Hematopoietic multipotent progenitor cell treated with erythropoietin and hydrocortisone succinate and interleukin-3 and kit ligand, for 15 days (in vitro differentiated cells): ENCODE results near the gene SLC35A5.

Source experiments
- DNase-seq: peaks from one replicate; pipeline ENCODE4 v3.0.0-alpha.2; 2015; ENCODE audit warnings: low spot score

Gene SLC35A5

DNA sequence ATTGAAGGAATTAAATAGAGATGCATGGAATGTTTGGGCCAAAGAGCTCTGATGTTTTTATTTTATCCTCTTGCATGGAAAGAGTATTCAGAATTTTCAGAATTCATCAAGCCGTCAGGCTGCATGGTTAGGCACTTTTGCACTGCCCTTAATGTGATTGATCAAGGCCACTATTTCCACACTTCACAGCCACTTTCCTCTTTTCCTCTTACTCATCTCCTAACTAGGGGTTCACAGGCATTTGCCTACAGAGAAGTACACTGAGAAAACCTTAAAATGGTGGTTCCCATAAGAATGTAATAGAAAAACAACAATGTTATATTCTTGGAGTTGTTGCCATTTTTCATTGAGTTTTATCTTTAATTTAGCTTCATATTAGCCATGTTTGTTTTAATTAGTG is 10.9 kb downstream of the SLC35A5 start:
- DNase-seq, result no peak

DNA sequence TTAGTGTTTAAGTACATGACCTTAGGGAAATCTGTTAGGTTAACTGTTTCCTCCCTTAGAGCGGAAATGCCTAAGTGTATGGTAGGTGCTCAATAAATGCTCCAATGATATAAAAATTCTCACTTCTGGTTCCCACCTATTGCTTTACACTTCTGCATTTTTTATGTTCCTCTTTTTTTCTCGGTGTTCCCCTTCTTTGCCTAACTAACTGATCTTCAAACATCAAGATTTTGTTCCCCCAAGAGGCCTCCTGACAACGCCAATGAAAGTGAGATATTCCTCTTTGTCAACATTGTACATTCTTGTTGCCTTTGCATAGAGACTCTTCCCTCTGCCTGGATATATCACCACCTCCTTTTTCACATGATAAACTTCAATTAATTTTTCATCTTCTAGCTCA is 17.4 kb downstream of the SLC35A5 start:
- no peak for DNase-seq

DNA sequence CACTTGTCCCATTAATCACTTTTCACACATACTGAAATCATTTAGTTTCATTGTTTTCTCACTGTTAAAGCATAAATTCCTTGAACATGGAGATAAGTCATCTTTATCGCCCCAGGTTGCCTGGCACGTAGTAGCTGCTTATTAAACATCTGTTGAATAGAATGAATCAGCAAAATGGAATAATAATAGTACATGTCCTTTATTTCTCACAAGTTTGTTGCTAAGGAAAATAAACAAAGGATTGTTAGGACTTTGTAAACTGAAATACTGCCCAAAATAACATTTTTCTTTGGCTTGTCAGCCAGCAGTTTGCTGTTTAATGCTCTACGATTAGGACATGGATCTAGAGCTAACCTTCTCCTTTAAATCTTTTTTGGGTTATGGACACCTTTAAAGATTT is 17.9 kb downstream of the SLC35A5 start:
- no peak for DNase-seq

DNA sequence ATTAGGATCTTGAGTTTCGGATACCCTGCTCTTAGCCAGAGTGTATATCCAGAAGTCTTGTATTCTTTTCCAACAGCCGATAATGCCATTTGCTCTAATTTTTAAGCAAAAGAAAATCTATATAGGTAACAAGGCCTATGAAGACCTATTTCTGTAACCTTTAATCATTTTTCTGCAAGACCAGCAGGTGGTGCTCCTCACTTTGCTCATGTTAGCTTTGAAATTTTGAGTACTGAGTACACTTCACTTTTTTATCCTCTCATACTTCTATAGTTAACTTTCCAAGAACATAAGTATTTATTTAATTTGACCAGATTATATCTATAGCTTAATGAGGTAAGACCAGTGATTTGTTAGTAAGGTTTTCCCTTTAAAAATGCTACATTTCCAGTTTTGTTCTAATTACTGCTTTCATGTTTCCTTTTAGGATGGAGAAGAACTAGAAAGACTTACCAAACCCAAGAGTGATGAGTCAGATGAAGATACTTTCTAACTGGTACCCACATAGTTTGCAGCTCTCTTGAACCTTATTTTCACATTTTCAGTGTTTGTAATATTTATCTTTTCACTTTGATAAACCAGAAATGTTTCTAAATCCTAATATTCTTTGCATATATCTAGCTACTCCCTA is 20.5 kb downstream of the SLC35A5 start:
- DNase-seq, result peak; percentile 33

DNA sequence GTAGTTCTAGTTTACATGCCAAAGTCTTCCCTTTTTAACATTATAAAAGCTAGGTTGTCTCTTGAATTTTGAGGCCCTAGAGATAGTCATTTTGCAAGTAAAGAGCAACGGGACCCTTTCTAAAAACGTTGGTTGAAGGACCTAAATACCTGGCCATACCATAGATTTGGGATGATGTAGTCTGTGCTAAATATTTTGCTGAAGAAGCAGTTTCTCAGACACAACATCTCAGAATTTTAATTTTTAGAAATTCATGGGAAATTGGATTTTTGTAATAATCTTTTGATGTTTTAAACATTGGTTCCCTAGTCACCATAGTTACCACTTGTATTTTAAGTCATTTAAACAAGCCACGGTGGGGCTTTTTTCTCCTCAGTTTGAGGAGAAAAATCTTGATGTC is 21.3 kb downstream of the SLC35A5 start:
- DNase-seq, result no peak

DNA sequence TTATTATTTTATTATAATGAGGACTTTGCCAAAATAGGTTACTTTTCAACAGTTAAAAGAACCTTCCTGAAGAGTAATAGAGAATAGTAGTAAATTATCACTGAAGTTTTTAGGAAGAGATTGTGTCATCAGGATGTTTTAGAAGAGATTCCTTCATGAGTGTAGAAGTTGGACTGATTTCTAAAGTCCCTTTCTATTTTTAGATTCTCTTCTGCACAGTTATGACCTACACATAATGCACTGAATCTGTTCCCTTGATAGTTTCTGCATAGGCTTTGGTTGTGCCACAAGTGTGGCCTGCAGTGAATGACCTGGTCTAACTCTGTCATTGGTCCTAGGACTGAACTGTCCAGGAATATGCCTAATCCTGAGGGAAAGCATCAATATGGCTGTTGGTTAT is 23.9 kb downstream of the SLC35A5 start:
- no peak for DNase-seq

DNA sequence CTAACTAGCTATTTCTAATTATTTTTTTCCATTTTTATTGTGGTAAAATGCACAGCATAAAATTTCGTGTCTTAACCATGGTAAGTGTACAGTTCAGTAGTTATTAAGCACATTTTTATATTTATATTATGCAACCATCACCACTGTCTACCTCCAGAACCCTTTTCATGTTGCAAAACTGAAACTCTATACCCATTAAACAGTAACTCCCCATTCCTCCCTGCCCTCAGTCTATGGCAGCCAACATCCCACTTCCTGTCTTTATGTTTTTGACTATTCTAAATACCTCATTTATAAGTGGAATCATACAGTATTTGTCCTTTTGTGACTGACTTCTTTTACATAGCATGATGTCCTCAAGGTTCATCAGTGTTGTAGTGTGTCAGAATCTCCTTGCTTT is 25.5 kb downstream of the SLC35A5 start:
- no peak for DNase-seq

DNA sequence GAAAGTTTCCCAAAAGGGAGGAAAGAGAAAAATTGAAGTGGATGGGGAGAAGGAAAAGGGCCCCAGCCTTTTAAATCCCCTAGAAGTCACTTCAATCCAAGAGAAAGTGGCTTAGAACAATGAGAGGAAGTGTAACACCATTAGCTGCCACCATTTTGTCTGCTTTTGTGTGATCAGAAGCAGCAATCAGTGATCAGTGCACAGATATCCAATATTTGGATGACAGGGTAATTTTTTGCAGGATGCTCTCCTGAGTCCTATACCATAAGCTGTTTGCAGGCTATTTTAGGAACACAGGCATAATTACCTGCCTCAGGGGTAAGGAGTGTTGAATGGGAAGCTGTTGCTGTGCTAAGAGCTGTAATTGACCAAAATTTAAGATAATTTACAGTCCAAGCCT is 31.4 kb downstream of the SLC35A5 start:
- DNase-seq, result no peak

DNA sequence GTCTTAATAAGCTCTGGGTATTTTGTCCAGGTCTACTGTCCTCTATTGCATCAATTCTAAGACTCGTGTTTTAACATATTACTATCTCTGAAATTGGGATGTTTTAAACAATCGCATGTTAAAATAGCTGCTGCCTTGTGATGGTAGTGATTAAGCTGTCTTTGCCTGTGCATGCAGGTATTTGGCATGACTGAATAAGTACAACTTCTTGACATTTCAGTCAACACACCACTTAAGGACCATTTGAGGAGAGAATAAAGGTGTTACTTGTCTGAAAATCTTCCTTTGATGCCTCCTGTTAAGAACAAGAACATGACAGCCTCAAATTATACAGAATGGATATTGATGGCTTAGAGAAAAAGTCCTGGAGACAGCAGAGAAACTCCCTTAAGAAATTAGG is 33.0 kb downstream of the SLC35A5 start:
- DNase-seq, result no peak

DNA sequence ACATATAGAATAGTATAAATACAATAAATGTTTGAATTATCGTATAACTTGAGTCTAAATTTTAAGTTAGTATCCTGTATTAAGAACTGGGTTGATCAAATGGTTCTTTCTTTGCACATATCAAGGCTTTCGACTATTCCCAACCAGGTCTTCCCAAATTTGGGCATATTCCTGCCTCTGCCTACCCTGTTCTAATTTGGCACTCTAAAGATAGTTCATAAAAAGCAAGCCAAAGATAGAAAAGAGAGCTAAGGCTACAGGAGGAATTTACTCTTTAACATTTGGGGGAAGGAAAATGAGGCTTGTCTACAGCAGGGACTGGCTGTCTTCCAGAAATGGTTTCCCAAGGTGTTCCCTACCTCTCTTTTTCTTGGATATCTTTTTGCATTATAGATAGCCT is 36.1 kb downstream of the SLC35A5 start:
- DNase-seq, result no peak

DNA sequence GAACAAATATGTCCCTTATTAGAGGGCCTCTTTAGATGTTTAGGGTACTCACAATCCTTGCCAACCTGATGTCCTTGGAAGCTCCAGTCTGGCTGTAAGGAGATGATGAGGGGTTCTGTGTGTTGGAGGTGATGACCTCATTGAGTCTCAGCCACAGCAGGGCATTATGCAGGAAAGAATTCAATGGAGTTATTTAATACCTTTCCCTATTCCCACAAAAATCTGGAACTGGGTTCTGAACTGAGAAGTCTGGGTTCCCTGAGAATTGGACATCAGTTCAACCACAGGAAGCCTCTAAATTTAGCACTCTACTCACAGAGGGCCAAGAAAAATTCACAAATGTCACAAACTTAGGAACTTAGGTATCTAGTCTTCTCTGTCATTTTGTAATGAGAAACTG is 36.9 kb downstream of the SLC35A5 start:
- DNase-seq, result no peak

DNA sequence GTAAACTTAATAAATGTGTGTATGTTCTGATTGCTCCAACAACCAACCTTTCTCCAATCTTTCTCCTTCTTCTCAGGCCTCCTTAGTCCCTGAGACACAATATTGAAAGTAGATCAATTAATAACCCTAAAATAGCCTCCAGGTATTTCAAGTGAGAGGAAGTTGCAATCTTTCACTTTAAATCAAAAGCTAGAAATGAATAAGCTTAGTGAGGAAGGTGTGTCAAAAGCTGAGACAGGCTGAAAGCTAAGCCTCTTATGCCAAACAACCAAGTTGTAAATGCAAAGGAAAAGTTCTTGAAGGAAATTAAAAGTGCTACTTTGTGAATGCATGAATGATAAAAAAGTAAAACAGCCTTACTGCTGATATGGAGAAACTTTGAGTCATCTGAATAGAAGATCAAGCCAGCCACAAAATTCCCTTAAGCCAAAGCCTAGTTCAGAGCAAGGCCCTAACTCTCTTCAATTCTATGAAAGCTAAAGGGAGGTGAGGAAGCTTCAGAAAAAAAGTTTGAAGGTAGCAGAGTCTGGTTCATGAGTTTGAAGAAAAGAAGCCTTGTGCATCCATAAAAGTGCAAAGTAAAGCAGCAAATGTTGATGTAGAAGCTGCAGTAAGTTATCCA is 40.5 kb downstream of the SLC35A5 start:
- DNase-seq, result no peak

DNA sequence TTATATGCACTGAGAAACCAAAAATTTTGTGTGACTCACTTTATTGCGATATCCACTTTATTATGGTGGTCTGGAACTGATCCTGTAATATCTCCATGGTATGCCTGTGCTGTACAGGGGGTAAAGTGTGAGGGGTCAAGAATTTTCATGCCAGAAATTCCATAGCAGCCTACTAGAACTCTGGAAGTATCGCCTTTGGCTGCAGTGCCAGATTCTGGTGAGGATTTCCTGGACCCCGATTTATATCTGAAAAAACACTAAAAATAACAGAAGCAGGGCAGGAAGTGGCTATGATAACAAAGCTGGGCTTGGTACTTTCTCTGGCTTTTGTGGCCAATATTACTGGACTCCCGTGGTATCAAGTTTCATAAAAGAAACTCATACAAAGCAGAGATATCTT is 42.7 kb downstream of the SLC35A5 start:
- no peak for DNase-seq

DNA sequence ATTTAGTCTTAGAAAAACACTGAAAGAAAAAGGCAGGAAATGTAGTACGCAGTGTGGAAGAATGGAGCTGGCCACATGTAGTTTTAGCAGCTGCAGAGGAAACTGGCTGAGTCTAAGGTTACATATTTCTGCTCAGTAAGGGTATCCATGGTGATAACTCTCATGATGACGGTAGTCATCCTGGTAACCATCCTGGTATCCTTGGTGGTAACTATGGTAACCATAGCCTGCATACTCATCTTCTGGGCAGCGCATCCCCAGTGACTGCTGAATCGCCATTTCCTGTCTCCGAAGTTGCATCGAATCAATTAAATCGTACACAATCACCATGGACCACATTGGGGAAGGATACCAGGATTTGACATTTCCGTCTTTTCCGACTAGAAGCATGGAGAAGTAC is 43.4 kb downstream of the SLC35A5 start:
- DNase-seq, result no peak

DNA sequence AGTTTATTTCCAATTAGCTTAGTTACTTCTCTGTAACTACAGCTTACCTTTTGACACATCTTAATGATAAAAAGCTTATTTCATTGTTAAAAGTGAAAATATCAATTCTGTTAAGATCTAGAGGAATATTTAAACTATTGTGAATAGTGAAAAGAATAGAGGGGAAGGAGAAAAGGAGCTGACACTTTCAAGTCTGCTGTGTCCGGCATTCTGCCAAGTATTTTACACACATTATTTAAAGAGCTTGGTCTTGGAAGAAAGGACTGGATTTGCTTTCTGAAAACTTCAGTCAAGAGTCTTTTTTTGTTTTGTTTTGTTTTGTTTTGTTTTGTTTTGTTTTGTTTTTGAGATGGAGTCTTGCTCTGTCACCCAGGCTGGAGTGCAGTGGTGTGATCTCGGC is 44.3 kb downstream of the SLC35A5 start:
- no peak for DNase-seq

DNA sequence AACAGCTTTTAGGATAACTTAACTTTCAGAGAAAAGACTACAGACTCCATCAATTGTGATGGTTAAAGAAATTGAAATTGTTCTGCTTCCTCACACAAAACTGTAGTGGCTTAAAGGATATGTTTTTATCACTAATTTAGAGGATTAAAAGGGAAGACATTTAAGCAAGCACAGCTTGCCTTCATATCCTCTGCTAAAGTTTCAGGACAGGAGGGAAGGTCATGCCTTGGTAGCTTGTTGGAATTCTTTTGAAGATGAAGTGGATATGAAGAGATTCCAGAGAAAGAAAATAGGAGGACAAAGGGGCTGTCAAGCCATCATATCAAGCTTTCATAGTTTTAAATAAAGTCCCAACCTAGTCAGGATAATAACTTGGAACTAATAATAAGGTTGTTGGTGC is 46.0 kb downstream of the SLC35A5 start:
- DNase-seq, result no peak

DNA sequence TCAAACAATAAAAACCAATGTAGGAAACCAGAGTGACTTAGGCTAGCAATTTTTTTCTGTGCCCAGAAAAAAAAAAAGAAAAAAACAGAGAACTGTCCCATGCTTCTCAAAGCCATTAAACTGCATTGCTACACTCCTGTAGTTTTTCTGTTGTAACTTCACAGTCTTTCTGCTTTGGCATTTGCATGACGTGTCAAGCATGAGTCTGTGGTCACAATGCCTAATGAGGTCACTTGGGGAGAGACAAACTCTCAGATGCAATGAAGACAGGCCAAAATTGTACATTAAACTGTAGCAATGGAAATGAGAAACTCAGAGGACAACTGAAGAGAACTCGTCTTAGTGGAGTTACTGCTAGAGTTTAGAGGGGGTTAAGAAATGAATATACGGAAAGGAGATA is 48.3 kb downstream of the SLC35A5 start:
- DNase-seq, result no peak

DNA sequence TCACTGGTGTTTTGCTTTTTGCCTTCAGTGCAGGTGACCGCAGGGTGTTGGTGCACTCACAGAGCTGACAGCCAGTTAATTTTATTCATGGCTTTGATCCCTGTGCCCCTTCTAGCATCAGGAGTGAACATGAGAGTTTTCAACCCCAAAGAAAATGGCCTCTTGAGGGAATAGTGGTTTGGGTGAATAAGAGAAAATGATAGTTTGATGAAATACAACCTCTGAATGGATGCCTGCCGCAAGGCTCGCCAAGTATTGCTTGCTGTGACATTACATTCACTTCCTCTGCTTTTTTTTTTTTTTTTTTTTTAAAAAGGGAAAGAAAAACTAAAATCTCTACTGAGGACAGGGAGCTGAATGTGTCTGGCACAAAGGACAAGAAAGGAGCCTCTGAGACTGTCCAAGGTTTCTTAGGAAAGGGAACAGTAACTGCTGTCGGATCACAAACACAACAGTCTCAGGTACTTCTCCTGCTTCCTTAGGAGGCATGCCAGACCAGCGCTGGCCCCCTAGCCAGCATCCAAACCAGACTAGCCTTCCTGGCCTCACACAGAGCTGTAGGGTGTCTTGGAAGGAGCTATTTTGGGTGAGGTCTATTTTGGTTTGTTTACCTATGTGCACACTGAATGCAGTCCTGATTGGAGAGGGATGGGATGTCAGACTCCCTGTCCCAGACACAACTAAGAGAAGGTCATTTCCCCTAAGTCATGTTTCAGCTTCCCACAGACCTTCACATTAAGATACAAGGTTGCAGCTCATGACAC is 50.1 kb downstream of the SLC35A5 start:
- no peak for DNase-seq

DNA sequence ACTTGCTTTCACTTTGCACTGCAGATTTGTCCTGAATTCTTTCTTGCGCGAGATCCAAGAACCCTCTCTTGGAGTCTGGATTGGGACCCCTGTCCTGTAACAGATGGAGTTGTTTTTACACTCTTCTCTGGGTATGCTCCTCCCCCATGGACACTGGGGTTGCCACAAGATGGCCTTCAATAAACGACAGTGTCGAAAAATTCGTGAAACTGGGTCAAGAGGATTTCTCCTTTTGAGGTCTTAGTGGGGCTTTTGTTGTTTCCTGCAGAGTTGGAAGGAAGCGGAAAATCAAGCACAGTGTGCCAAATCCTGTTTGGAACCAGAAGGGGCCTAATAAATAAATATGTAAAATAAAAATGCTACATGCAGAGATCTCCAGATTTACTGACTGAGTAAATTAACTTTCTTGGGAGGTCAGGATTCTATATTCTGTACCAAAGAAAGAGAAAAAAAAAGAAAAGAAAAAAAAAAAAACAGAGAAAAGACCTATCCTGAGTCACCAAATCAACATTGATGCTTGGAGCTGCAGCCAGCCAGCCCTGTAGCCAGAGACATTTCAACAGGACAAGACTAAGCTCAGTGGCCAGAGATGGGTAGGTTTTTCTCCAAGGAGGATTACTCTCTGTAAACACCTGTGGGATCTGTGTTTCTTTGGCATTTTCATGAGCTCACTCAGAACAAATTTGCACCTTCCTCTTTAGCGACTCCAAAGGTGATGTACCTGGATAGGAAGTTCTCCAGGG is 54.3 kb downstream of the SLC35A5 start:
- no peak for DNase-seq

DNA sequence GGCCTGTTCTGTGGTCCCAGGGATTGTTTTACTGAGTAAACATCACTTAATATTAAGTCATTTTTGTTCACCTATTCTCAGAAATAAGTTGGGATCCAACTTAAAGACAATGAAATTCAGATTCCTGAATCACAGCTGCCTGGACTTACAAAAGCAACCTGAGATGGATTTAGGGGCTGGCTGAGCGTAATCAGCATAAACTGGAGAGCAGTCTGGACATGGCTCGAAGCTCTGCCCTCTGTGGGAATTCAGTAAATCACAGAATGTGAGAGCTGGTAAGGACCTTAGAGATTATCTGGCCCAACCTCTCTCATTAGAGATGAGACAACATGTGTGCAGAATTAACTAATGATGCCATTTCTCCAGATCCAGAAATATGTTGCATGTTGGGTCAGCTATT is 55.4 kb downstream of the SLC35A5 start:
- no peak for DNase-seq

DNA sequence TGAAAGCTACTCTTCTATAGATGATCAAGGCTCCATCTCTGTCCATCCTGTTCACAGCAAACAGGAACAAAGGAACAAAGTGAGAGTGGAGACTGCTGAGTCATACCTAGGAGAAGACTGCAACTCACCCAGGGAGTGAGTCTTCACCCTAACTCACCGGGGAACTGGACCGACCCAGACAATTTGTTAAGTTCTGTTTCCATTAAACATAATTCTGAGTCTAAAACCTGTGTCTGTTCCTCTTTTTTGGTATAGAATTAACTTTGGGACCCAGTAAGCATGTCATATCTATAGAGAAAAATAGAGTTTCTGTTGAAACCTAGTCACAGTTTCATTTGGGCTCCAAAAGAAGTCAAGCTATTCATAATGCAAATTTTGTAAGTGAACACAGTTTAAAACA is 57.5 kb downstream of the SLC35A5 start:
- DNase-seq, result no peak

DNA sequence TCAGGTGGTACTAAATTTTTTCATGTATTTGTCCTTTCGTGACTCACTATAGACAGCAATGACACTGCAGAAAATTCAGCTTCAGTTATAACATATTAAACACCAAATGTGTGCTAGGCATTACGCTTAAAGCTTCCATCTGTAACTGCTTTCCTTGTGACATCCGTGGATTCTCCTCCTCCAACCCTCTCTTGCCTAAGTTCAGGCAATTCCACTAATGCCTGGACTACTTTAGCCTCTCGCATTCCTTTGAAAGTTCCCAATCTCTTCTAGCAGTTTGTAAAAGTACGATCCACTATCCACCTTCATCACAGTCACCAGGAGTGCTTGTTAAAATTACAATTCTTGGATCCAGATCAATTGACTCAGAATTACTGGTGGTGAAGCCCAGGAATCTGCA is 61.4 kb downstream of the SLC35A5 start:
- DNase-seq, result no peak

DNA sequence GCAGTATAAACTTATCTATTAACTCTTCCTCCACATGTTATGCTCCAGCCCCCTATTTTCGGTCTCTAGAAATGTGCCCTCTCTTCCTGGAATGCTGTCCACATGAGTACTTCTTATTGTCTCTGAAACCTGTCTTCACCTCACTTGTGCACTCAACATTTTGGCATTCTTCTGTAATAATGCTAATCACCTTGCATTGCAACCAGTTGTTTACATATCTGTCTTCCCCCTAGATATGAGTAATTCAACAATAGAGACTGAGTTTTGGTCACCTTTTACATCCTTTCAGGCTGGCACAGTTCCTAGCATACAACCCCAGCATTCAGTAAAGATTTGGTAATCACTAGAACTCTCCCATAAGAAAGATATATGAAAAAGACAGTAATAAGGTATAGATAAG is 61.9 kb downstream of the SLC35A5 start:
- no peak for DNase-seq
